HEK293 (cell line): ENCODE results near the gene SRI.
"Not testable (repeated sequence)": the region's sequence is repeated elsewhere in the genome, so short reads cannot be mapped to it uniquely, and the experiment has no call there.

Experiments
- CTCF ChIA-PET: fragments of 350-600 bp; formaldehyde crosslinking; extraction: SDS; loops from one replicate; lab custom pipeline; 2021; ENCODE audit warnings: antibody characterized with exemption; lab: Yijun Ruan, JAX
- POLR2A ChIA-PET: fragments of 300-600 bp; formaldehyde crosslinking; extraction: SDS; loops from one replicate; lab custom pipeline; 2020; ENCODE audit warnings: antibody characterized with exemption, inconsistent platforms; lab: Yijun Ruan, JAX
- H3K27ac ChIP-seq: fragments of 200-500 bp; sonication (Bioruptor generic); 2 replicates; pipeline ENCODE4 v1.5.1; 2014; ENCODE audit warnings: low read depth, low read length, control low read depth, inconsistent platforms; ENCODE audit errors: extremely low read depth
- H3K36me3 ChIP-seq, 2 experiments: fragments of 200-500 bp in 1 of 2; sonication (Bioruptor generic) in 1 of 2; 1 replicate in 1 of 2; 2 replicates in 1 of 2; pipeline ENCODE4 v1.5.1; 2014 to 2017; ENCODE audit warnings: inconsistent platforms in 2 of 2, low read length in 2 of 2; ENCODE audit not compliant: control insufficient read depth in 2 of 2, insufficient read depth in 1 of 2
- H3K4me1 ChIP-seq: fragments of 200-500 bp; sonication (Bioruptor generic); 2 replicates; pipeline ENCODE4 v1.5.1; 2014; ENCODE audit warnings: mild to moderate bottlenecking, low read length, inconsistent platforms; ENCODE audit not compliant: control insufficient read depth, insufficient read depth
- H3K4me3 ChIP-seq: 2 replicates; pipeline ENCODE4 v1.5.1; 2011; ENCODE audit warnings: low read depth, mild to moderate bottlenecking, control low read depth, low read length, moderate library complexity
- H3K9me3 ChIP-seq: fragments of 200-500 bp; sonication (Bioruptor generic); 2 replicates; pipeline ENCODE4 v1.5.1; 2014; ENCODE audit warnings: low read depth, low read length, inconsistent platforms; ENCODE audit not compliant: control insufficient read depth, insufficient read depth
- BCL11B ChIP-seq: fragments of 450-650 bp; formaldehyde crosslinking; IDR thresholded peaks from 2 replicates; pipeline ENCODE4 v1.5.1; 2016; ENCODE audit warnings: low read depth, missing biosample characterization, missing genetic modification characterization
- MZF1 ChIP-seq: fragments of 450-650 bp; formaldehyde crosslinking; IDR thresholded peaks from 2 replicates; pipeline ENCODE4 v1.5.1; 2017; ENCODE audit warnings: missing biosample characterization, missing genetic modification characterization, borderline replicate concordance
- OSR2 ChIP-seq: fragments of 450-650 bp; formaldehyde crosslinking; IDR thresholded peaks from 2 replicates; pipeline ENCODE4 v1.5.1; 2016; ENCODE audit warnings: missing biosample characterization, missing genetic modification characterization
- TSHZ1 ChIP-seq: fragments of 450-650 bp; formaldehyde crosslinking; IDR thresholded peaks from 2 replicates; pipeline ENCODE4 v1.5.1; 2016; ENCODE audit warnings: missing biosample characterization, missing genetic modification characterization, borderline replicate concordance
- WT1 ChIP-seq: fragments of 450-650 bp; formaldehyde crosslinking; IDR thresholded peaks from 2 replicates; pipeline ENCODE4 v1.5.1; 2016; ENCODE audit warnings: missing biosample characterization, missing genetic modification characterization
- ZBTB48 ChIP-seq: fragments of 450-650 bp; formaldehyde crosslinking; IDR thresholded peaks from 2 replicates; pipeline ENCODE4 v1.5.1; 2016; ENCODE audit warnings: missing biosample characterization, missing genetic modification characterization
- ZNF121 ChIP-seq: fragments of 450-650 bp; formaldehyde crosslinking; IDR thresholded peaks from 2 replicates; pipeline ENCODE4 v1.5.1; 2016; ENCODE audit warnings: missing biosample characterization, missing genetic modification characterization
- ZNF146 ChIP-seq: fragments of 450-650 bp; formaldehyde crosslinking; IDR thresholded peaks from 2 replicates; pipeline ENCODE4 v1.5.1; 2016; ENCODE audit warnings: missing biosample characterization, missing genetic modification characterization
- ZNF324 ChIP-seq: fragments of 450-650 bp; formaldehyde crosslinking; IDR thresholded peaks from 2 replicates; pipeline ENCODE4 v1.5.1; 2016; ENCODE audit warnings: missing biosample characterization, missing genetic modification characterization
- ZNF335 ChIP-seq: fragments of 450-650 bp; formaldehyde crosslinking; conservative IDR thresholded peaks from 2 replicates; pipeline ENCODE4 v1.5.1; 2016; ENCODE audit warnings: missing biosample characterization, missing genetic modification characterization
- ZNF514 ChIP-seq: fragments of 450-650 bp; formaldehyde crosslinking; IDR thresholded peaks from 2 replicates; pipeline ENCODE4 v1.5.1; 2016; ENCODE audit warnings: missing biosample characterization, missing genetic modification characterization
- ZNF600 ChIP-seq: fragments of 450-650 bp; formaldehyde crosslinking; IDR thresholded peaks from 2 replicates; pipeline ENCODE4 v1.5.1; 2016; ENCODE audit warnings: missing biosample characterization, missing genetic modification characterization
- ZNF692 ChIP-seq: fragments of 450-650 bp; formaldehyde crosslinking; IDR thresholded peaks from 2 replicates; pipeline ENCODE4 v1.5.1; 2016; ENCODE audit warnings: missing biosample characterization, missing genetic modification characterization
- ZNF791 ChIP-seq: fragments of 450-650 bp; formaldehyde crosslinking; IDR thresholded peaks from 2 replicates; pipeline ENCODE4 v1.5.1; 2016; ENCODE audit warnings: missing biosample characterization, missing genetic modification characterization
- TF ChIP-seq, protein P1 (sequence below): fragments of 450-650 bp; formaldehyde crosslinking; IDR thresholded peaks from 2 replicates; pipeline ENCODE4 v1.5.1; 2017; ENCODE audit warnings: missing biosample characterization, missing genetic modification characterization

Gene SRI

GRCh38 chr7:88258296-88258695, 38.5 kb upstream of the SRI start:
- H3K27ac ChIP-seq, CTCF ChIA-PET, H3K9me3 ChIP-seq, H3K4me3 ChIP-seq, H3K36me3 ChIP-seq, POLR2A ChIA-PET, H3K4me1 ChIP-seq: not testable (repeated sequence)

- POLR2A ChIA-PET, result no interaction called here
- TF ChIP-seq MZF1, result no peak
- TF ChIP-seq, protein P1, sequence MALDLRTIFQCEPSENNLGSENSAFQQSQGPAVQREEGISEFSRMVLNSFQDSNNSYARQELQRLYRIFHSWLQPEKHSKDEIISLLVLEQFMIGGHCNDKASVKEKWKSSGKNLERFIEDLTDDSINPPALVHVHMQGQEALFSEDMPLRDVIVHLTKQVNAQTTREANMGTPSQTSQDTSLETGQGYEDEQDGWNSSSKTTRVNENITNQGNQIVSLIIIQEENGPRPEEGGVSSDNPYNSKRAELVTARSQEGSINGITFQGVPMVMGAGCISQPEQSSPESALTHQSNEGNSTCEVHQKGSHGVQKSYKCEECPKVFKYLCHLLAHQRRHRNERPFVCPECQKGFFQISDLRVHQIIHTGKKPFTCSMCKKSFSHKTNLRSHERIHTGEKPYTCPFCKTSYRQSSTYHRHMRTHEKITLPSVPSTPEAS, result no peak
- no peak for TF ChIP-seq ZNF324
- no peak for TF ChIP-seq ZNF791 (tag by site-specific recombination)
- TF ChIP-seq ZNF146 (tag by site-specific recombination), result no peak
- TF ChIP-seq TSHZ1 (tag by site-specific recombination), result no peak
- TF ChIP-seq ZNF121, result no peak
- no peak for TF ChIP-seq ZBTB48 (tag by site-specific recombination)
- TF ChIP-seq ZNF335 (tag by site-specific recombination), result no peak
- no peak for TF ChIP-seq ZNF600 (tag by site-specific recombination)
- CTCF ChIA-PET, result no interaction called here
Measured at GRCh38 chr7:88256906-88257305, 37.1 kb upstream of the SRI start.

GRCh38 chr7:88254721-88255424, 35.0 kb upstream of the SRI start:
- POLR2A ChIA-PET, result no interaction called here
- no peak for TF ChIP-seq WT1 (tag by site-specific recombination)
- no peak for TF ChIP-seq ZNF692 (tag by site-specific recombination)
- no peak for TF ChIP-seq ZNF514 (tag by site-specific recombination)
- TF ChIP-seq OSR2, result no peak
- TF ChIP-seq BCL11B (tag by site-specific recombination), result no peak
- CTCF ChIA-PET, result no interaction called here

More at GRCh38 chr7:88256906-88257305, 37.1 kb upstream of the SRI start:
- Histone ChIP-seq H3K4me3 (no peak overlapping the region), H3K27ac (no peak overlapping the region), H3K9me3 (no peaks in the 10 kb centered on the region), H3K36me3 (no peaks in the 10 kb centered on the region), H3K4me1 (no peaks in the 10 kb centered on the region)

More at GRCh38 chr7:88254721-88255424, 35.0 kb upstream of the SRI start:
- no peaks in the 10 kb centered on the region for H3K4me1 ChIP-seq
- no peak overlapping the region for H3K27ac ChIP-seq
- H3K36me3 ChIP-seq, result no peaks in the 10 kb centered on the region
- no peaks in the 10 kb centered on the region for H3K9me3 ChIP-seq
- no peak overlapping the region for H3K4me3 ChIP-seq
